HEK293 (cell line): ENCODE measurements around the gene GLTPD2.

ENCODE experiments used
- CTCF ChIA-PET: fragments of 350-600 bp; formaldehyde crosslinking; extraction: SDS; loops from one replicate; lab custom pipeline; 2021; ENCODE audit warnings: antibody characterized with exemption; lab: Yijun Ruan, JAX
- POLR2A ChIA-PET: fragments of 300-600 bp; formaldehyde crosslinking; extraction: SDS; loops from one replicate; lab custom pipeline; 2020; ENCODE audit warnings: antibody characterized with exemption, inconsistent platforms; lab: Yijun Ruan, JAX
- H3K27ac ChIP-seq: fragments of 200-500 bp; sonication (Bioruptor generic); 2 replicates; pipeline ENCODE4 v1.5.1; 2014; ENCODE audit warnings: low read depth, low read length, control low read depth, inconsistent platforms; ENCODE audit errors: extremely low read depth
- H3K36me3 ChIP-seq, 2 experiments: fragments of 200-500 bp in 1 of 2; sonication (Bioruptor generic) in 1 of 2; 1 replicate in 1 of 2; 2 replicates in 1 of 2; pipeline ENCODE4 v1.5.1; 2014 to 2017; ENCODE audit warnings: inconsistent platforms in 2 of 2, low read length in 2 of 2; ENCODE audit not compliant: control insufficient read depth in 2 of 2, insufficient read depth in 1 of 2
- H3K4me1 ChIP-seq: fragments of 200-500 bp; sonication (Bioruptor generic); 2 replicates; pipeline ENCODE4 v1.5.1; 2014; ENCODE audit warnings: mild to moderate bottlenecking, low read length, inconsistent platforms; ENCODE audit not compliant: control insufficient read depth, insufficient read depth
- H3K4me3 ChIP-seq: 2 replicates; pipeline ENCODE4 v1.5.1; 2011; ENCODE audit warnings: low read depth, mild to moderate bottlenecking, control low read depth, low read length, moderate library complexity
- H3K9me3 ChIP-seq: fragments of 200-500 bp; sonication (Bioruptor generic); 2 replicates; pipeline ENCODE4 v1.5.1; 2014; ENCODE audit warnings: low read depth, low read length, inconsistent platforms; ENCODE audit not compliant: control insufficient read depth, insufficient read depth
- IKZF3 ChIP-seq: fragments of 450-650 bp; IDR thresholded peaks from 2 replicates; pipeline ENCODE4 v1.5.0; 2018; ENCODE audit warnings: missing biosample characterization, mild to moderate bottlenecking, missing genetic modification characterization, moderate library complexity
- KLF16 ChIP-seq: fragments of 450-650 bp; formaldehyde crosslinking; IDR thresholded peaks from 2 replicates; pipeline ENCODE4 v1.5.1; 2017; ENCODE audit warnings: missing biosample characterization, missing genetic modification characterization
- REST ChIP-seq: fragments of 450-650 bp; formaldehyde crosslinking; IDR thresholded peaks from 2 replicates; pipeline ENCODE4 v1.5.1; 2016; ENCODE audit warnings: missing biosample characterization, missing genetic modification characterization
- SALL2 ChIP-seq: fragments of 450-650 bp; formaldehyde crosslinking; IDR thresholded peaks from 2 replicates; pipeline ENCODE4 v1.5.0; 2017; ENCODE audit warnings: missing biosample characterization, mild to moderate bottlenecking, missing genetic modification characterization, borderline replicate concordance
- ZBTB21 ChIP-seq: fragments of 450-650 bp; formaldehyde crosslinking; IDR thresholded peaks from 2 replicates; pipeline ENCODE4 v1.5.1; 2017; ENCODE audit warnings: missing biosample characterization, missing genetic modification characterization
- ZBTB44 ChIP-seq: fragments of 450-650 bp; IDR thresholded peaks from 2 replicates; pipeline ENCODE4 v1.5.1; 2018; ENCODE audit warnings: missing biosample characterization, mild to moderate bottlenecking, missing genetic modification characterization
- ZNF132 ChIP-seq: fragments of 450-650 bp; formaldehyde crosslinking; IDR thresholded peaks from 2 replicates; pipeline ENCODE4 v1.5.1; 2017; ENCODE audit warnings: missing biosample characterization, missing genetic modification characterization, borderline replicate concordance
- ZNF280C ChIP-seq: fragments of 450-650 bp; formaldehyde crosslinking; IDR thresholded peaks from 2 replicates; pipeline ENCODE4 v1.5.1; 2016; ENCODE audit warnings: missing biosample characterization, missing genetic modification characterization
- ZNF426 ChIP-seq: fragments of 450-650 bp; formaldehyde crosslinking; IDR thresholded peaks from 2 replicates; pipeline ENCODE4 v1.5.1; 2017; ENCODE audit warnings: missing biosample characterization, missing genetic modification characterization, mild to moderate bottlenecking, inconsistent platforms, moderate library complexity
- ZNF518A ChIP-seq: fragments of 450-650 bp; formaldehyde crosslinking; conservative IDR thresholded peaks from 2 replicates; pipeline ENCODE4 v1.5.1; 2016; ENCODE audit warnings: low read depth, missing biosample characterization, missing genetic modification characterization
- ZNF639 ChIP-seq: fragments of 450-650 bp; formaldehyde crosslinking; IDR thresholded peaks from 2 replicates; pipeline ENCODE4 v1.5.1; 2016; ENCODE audit warnings: missing biosample characterization, missing genetic modification characterization
- ZNF660 ChIP-seq: fragments of 450-650 bp; IDR thresholded peaks from 2 replicates; pipeline ENCODE4 v1.5.1; 2018; ENCODE audit warnings: missing biosample characterization, mild to moderate bottlenecking, missing genetic modification characterization
- ZNF791 ChIP-seq: fragments of 450-650 bp; formaldehyde crosslinking; IDR thresholded peaks from 2 replicates; pipeline ENCODE4 v1.5.1; 2016; ENCODE audit warnings: missing biosample characterization, missing genetic modification characterization

Gene GLTPD2

GRCh38 chr17:4742629-4743028, 46.1 kb upstream of the GLTPD2 start (continued):
- TF ChIP-seq ZNF132 (tag by site-specific recombination) = no peak

- no peak overlapping the region for H3K27ac ChIP-seq
- H3K4me1 ChIP-seq = peaks cover 8% of the 10 kb centered on the region
- POLR2A ChIA-PET = interaction anchor here (1.1 kb wide), 1 partner anchor 11 kb away, joined by 3 read pairs; no protein-coding TSS in a partner anchor
- TF ChIP-seq ZNF791 (tag by site-specific recombination) (no peak), ZBTB21 (tag by site-specific recombination) (no peak), IKZF3 (tag by site-specific recombination) (no peak), ZBTB44 (tag by site-specific recombination) (no peak), ZNF639 (tag by site-specific recombination) (no peak), SALL2 (tag by site-specific recombination) (no peak), ZNF518A (tag by site-specific recombination) (no peak), REST (tag by site-specific recombination) (no peak)
- no peaks in the 10 kb centered on the region for H3K36me3 ChIP-seq
- no peaks in the 10 kb centered on the region for H3K9me3 ChIP-seq
- no peak overlapping the region for H3K4me3 ChIP-seq
- CTCF ChIA-PET = no interaction called here
Measured at GRCh38 chr17:4743216-4743615, 45.5 kb upstream of the GLTPD2 start.

GRCh38 chr17:4743898-4744297, 44.9 kb upstream of the GLTPD2 start:
- peaks cover 4% of the 10 kb centered on the region for H3K4me1 ChIP-seq
- POLR2A ChIA-PET = interaction anchor here (1.1 kb wide), 1 partner anchor 12 kb away, joined by 3 read pairs; no protein-coding TSS in a partner anchor
- no peak overlapping the region for H3K4me3 ChIP-seq
- TF ChIP-seq ZNF426 (no peak), KLF16 (tag by site-specific recombination) (no peak), ZNF280C (tag by site-specific recombination) (no peak), ZNF660 (tag by site-specific recombination) (no peak)
- no peak overlapping the region for H3K27ac ChIP-seq
- H3K9me3 ChIP-seq = no peaks in the 10 kb centered on the region
- CTCF ChIA-PET = interaction anchor here (0.8 to 0.9 kb wide), 2 partner anchors 20 to 46 kb away, joined by 3 read pairs; no protein-coding TSS in a partner anchor
- no peaks in the 10 kb centered on the region for H3K36me3 ChIP-seq
